DOHH2 (cell line): Measurements from ENCODE around the gene PDE2A.

ENCODE experiments used
- EZH2phosphoT487 ChIP-seq: fragments of 200-600 bp; sonication (generic); IDR thresholded peaks from 2 replicates; pipeline ENCODE4 v1.6.1; 2017; ENCODE audit warnings: borderline replicate concordance, mild to moderate bottlenecking, antibody characterized with exemption, low read length, moderate library complexity, mixed read lengths
- TF ChIP-seq, protein P1 (sequence below): fragments of 200-600 bp; sonication (generic); IDR thresholded peaks from one replicate; pipeline ENCODE4 v1.5.1; 2014; ENCODE audit warnings: antibody characterized with exemption, mild to moderate bottlenecking, low read depth, low read length; ENCODE audit not compliant: poor library complexity, severe bottlenecking

DNA sequence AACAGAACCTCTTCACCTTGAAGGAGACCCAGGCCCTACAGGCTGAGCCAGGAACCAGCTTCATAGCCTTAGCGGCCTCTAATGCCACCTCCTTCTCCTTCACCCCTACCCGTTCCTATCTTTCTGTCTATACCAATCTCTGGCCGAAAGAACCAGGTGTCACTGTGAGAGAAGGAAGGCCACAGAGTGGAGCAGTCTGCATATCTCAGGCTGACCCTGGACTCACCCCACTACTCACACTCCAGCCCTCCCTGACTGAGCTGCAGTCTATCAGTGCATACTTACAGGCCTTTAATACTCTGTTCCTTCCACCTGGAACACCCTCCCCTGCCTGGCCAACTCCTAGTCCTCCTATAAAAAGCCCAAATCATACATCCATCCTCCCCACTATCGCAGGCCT, 45.3 kb upstream of the PDE2A start:
- TF ChIP-seq, protein P1, sequence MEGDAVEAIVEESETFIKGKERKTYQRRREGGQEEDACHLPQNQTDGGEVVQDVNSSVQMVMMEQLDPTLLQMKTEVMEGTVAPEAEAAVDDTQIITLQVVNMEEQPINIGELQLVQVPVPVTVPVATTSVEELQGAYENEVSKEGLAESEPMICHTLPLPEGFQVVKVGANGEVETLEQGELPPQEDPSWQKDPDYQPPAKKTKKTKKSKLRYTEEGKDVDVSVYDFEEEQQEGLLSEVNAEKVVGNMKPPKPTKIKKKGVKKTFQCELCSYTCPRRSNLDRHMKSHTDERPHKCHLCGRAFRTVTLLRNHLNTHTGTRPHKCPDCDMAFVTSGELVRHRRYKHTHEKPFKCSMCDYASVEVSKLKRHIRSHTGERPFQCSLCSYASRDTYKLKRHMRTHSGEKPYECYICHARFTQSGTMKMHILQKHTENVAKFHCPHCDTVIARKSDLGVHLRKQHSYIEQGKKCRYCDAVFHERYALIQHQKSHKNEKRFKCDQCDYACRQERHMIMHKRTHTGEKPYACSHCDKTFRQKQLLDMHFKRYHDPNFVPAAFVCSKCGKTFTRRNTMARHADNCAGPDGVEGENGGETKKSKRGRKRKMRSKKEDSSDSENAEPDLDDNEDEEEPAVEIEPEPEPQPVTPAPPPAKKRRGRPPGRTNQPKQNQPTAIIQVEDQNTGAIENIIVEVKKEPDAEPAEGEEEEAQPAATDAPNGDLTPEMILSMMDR: no peak
- TF ChIP-seq EZH2phosphoT487: no peak
